Endothelial cell of umbilical vein (primary cell): ENCODE measurements around the gene VLDLR. TPM values are rescaled to one million over a fixed set of nuclear protein-coding genes. Genes with fewer than 3 reads are reported as not detected.

Source experiments
- BruUV-seq: library from RNA; stranded (reverse); fragments of 400-500 nt; replicated peaks from 2 replicates; lab custom pipeline; 2021; lab: Mats Ljungman, UMichigan
- CTCF ChIA-PET: fragments of 300-600, 350-600 bp; sonication (Branson Sonifier 250); formaldehyde crosslinking; loops from one replicate; lab custom pipeline; 2021; ENCODE audit warnings: antibody characterized with exemption, inconsistent platforms; lab: Charles Lee
- POLR2A ChIA-PET: fragments of 300-600, 350-600 bp; sonication (Branson Sonifier 250); formaldehyde crosslinking; loops from one replicate; lab custom pipeline; 2021; ENCODE audit warnings: antibody characterized with exemption, inconsistent platforms; lab: Charles Lee
- DNase-seq: peaks from one replicate; pipeline ENCODE4 v3.0.0-alpha.2; 2011; ENCODE audit warnings: low read depth, low spot score
- FAIRE-seq: peaks from 2 replicates; lab custom pipeline; 2011; peaks lifted over from hg19 to GRCh38; lab: Jason Lieb, UNC
- H2AFZ ChIP-seq: 2 replicates; pipeline ENCODE4 v1.6.0; 2012; ENCODE audit warnings: low read depth, low read length, control low read depth, inconsistent platforms
- H3K27ac ChIP-seq: 2 replicates; pipeline ENCODE4 v1.5.1; 2011; ENCODE audit warnings: low read depth, mild to moderate bottlenecking, control low read depth, low read length, moderate library complexity; ENCODE audit not compliant: insufficient read depth
- H3K27me3 ChIP-seq, 2 experiments: 2 replicates each; pipeline versions ENCODE4 v1.6.0 to v1.6.1; 2011; ENCODE audit warnings: low read length in 2 of 2, mixed read lengths in 1 of 2; ENCODE audit not compliant: control insufficient read depth in 2 of 2, insufficient read depth in 2 of 2
- H3K36me3 ChIP-seq, 2 experiments: 2 replicates in 1 of 2; 3 replicates in 1 of 2; pipeline ENCODE4 v1.5.1; 2011; ENCODE audit warnings: low read length in 2 of 2, mild to moderate bottlenecking in 1 of 2, moderate library complexity in 1 of 2; ENCODE audit not compliant: control insufficient read depth in 2 of 2, insufficient read depth in 2 of 2; ENCODE audit errors: extremely low read depth in 1 of 2
- H3K4me1 ChIP-seq: 3 replicates; pipeline ENCODE4 v1.5.1; 2011; ENCODE audit warnings: mild to moderate bottlenecking, low read length; ENCODE audit not compliant: control insufficient read depth, insufficient read depth; ENCODE audit errors: extremely low read depth
- H3K4me2 ChIP-seq: 2 replicates; pipeline ENCODE4 v1.6.1; 2011; ENCODE audit warnings: low read length, control low read depth, mixed read lengths; ENCODE audit not compliant: insufficient read depth
- H3K4me3 ChIP-seq, 3 experiments: fragments of 200-600 bp in 1 of 3; sonication (generic), shearing (Covaris generic) in 1 of 3; replicated peaks in 1 of 3; 2 replicates each; pipeline ENCODE4 v1.5.1; 2011 to 2016; ENCODE audit warnings: control low read depth in 3 of 3, low read length in 3 of 3, mild to moderate bottlenecking in 2 of 3, inconsistent platforms in 1 of 3, low read depth in 1 of 3, moderate library complexity in 1 of 3; ENCODE audit not compliant: insufficient read depth in 1 of 3
- H3K79me2 ChIP-seq: 2 replicates; pipeline ENCODE4 v1.6.0; 2012; ENCODE audit warnings: low read length, inconsistent platforms; ENCODE audit not compliant: control insufficient read depth, insufficient read depth
- H3K9ac ChIP-seq: replicated peaks from 2 replicates; pipeline ENCODE3; 2011; ENCODE audit warnings: low read length, control low read depth; ENCODE audit not compliant: insufficient read depth; ENCODE audit errors: extremely low read depth
- H3K9me1 ChIP-seq: replicated peaks from 3 replicates; pipeline ENCODE4 v1.6.0; 2011; ENCODE audit warnings: mild to moderate bottlenecking, low read length; ENCODE audit not compliant: control insufficient read depth, insufficient read depth; ENCODE audit errors: extremely low read depth
- H3K9me3 ChIP-seq: replicated peaks from 2 replicates; pipeline ENCODE4 v1.5.1; 2012; ENCODE audit warnings: low read length, inconsistent platforms; ENCODE audit not compliant: control insufficient read depth, insufficient read depth
- H4K20me1 ChIP-seq: replicated peaks from 2 replicates; pipeline ENCODE3; 2011; ENCODE audit warnings: mild to moderate bottlenecking, low read length; ENCODE audit not compliant: control insufficient read depth, insufficient read depth; ENCODE audit errors: extremely low read depth
- EZH2 ChIP-seq: IDR thresholded peaks from 2 replicates; pipeline ENCODE4 v1.6.1; 2012; ENCODE audit warnings: borderline replicate concordance, low read depth, mild to moderate bottlenecking, moderate library complexity, low read length, inconsistent platforms; ENCODE audit not compliant: severe bottlenecking
- FOS ChIP-seq: IDR thresholded peaks from 2 replicates; pipeline ENCODE4 v1.6.1; 2011; ENCODE audit warnings: mild to moderate bottlenecking, low read length, moderate library complexity, borderline replicate concordance; ENCODE audit not compliant: insufficient read depth
- GATA2 ChIP-seq: IDR thresholded peaks from 2 replicates; pipeline ENCODE4 v1.7.0; 2011; ENCODE audit warnings: low read depth, mild to moderate bottlenecking, moderate library complexity, mixed read lengths, low read length; ENCODE audit not compliant: insufficient read length, insufficient read depth
- JUN ChIP-seq: IDR thresholded peaks from 2 replicates; pipeline ENCODE4 v1.6.1; 2011; ENCODE audit warnings: borderline replicate concordance, low read depth; ENCODE audit not compliant: insufficient read length, insufficient read depth
- MYC ChIP-seq: IDR thresholded peaks from one replicate; pipeline ENCODE4 v1.6.1; 2011; ENCODE audit warnings: mild to moderate bottlenecking, low read depth, low read length
- POLR2A ChIP-seq: IDR thresholded peaks from 2 replicates; pipeline ENCODE4 v1.6.1; 2012; ENCODE audit warnings: low read depth, mild to moderate bottlenecking, control low read depth, low read length
- POLR2AphosphoS5 ChIP-seq: IDR thresholded peaks from 2 replicates; pipeline ENCODE4 v1.6.1; 2012; ENCODE audit warnings: low read depth, mild to moderate bottlenecking, control low read depth, low read length, moderate library complexity; ENCODE audit not compliant: insufficient read depth
- dilution Hi-C: fragments of 300-500 bp; cut with MboI; formaldehyde crosslinking; loops from one replicate; pipeline ENCODE4 v1.15.0; 2019; ENCODE audit warnings: low sequenced_read_pairs; ENCODE audit not compliant: extremely low pct_ligation_motif_present
- intact Hi-C: fragments of 100-400 bp; cut with micrococcal nuclease; formaldehyde crosslinking; loops from one replicate; pipeline ENCODE4 v1.10.0; 2022
- polyA plus RNA-seq, 4 experiments: library from polyadenylated mRNA; depleted of rRNA in 3 of 4; stranded (reverse) in 3 of 4; unstranded in 1 of 4; fragments of >200 nt; gene quantifications; 2 replicates each; pipeline versions ENCODE4 v1.2.1 to v1.2.3, GENCODE V29; 2011 to 2012; ENCODE audit warnings: missing spikeins in 1 of 4
- total RNA-seq: library from RNA; stranded (reverse); gene quantifications from 2 replicates; pipeline ENCODE4 v1.2.3, GENCODE V29; 2021
- TF ChIP-seq, protein P1 (sequence below), 2 donors: IDR thresholded peaks; 1 replicate in 1 of 2; 2 replicates in 1 of 2; pipeline ENCODE4 v1.5.1; 2011; ENCODE audit warnings: low read length in 2 of 2, mild to moderate bottlenecking in 2 of 2, moderate library complexity in 2 of 2, control low read depth in 1 of 2, inconsistent platforms in 1 of 2, low read depth in 1 of 2; ENCODE audit not compliant: insufficient read depth in 1 of 2; ENCODE audit errors: extremely low read depth in 1 of 2
- TF ChIP-seq, protein P2 (sequence below): IDR thresholded peaks from 2 replicates; pipeline ENCODE4 v1.6.1; 2011; ENCODE audit not compliant: insufficient read depth, insufficient read length

Gene VLDLR
- total and polyA plus RNA-seq, 2 donors (not counting 3 experiments of a cell fraction or from before 2014, with no cell fraction given), result 0.47 to 2.5 TPM

DNA sequence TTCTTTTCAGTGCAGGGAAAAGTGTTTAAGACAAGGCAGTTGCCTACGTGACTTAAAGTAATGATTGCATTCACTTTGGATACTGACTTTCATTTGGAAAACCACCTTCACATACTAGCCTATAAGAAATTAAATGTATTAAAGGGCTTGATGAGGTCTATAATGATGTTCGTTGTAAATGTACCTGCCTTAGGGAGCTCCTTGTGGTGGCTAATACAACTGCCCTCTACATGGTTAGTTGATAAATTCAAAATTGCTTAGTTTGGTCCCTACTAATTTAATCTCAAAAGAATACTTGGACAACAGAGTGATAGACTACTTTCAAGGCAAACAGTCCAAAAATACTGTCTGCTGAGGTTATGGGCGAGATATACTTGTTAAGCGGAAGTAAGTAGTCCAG is 3.8 kb downstream of the VLDLR start:
- Histone ChIP-seq H3K36me3 (no peaks in the 10 kb centered on the region), H3K9me1 (no peaks in the 10 kb centered on the region), H3K4me2 (no peak overlapping the region), H2AFZ (no peak overlapping the region), H4K20me1 (no peaks in the 10 kb centered on the region), H3K4me1 (peaks cover 13% of the 10 kb centered on the region), H3K27me3 (peaks cover 33 to 52% of the 10 kb centered on the region in 2 experiments), H3K79me2 (no peaks in the 10 kb centered on the region), H3K9me3 (no peaks in the 10 kb centered on the region), H3K9ac (no peak overlapping the region), H3K4me3 (no peak overlapping the region), H3K27ac (no peak overlapping the region)
- CTCF ChIA-PET, result interaction anchor here (0.8 to 1.3 kb wide), 3 partner anchors 24 to 102 kb away, joined by 3 to 7 read pairs (median 3); no protein-coding TSS in a partner anchor
- POLR2A ChIA-PET, result no interaction called here
- no peak for FAIRE-seq
- intact Hi-C loops (loop anchor here (10.0 kb wide), 1 partner anchor 471 kb away; no protein-coding TSS in a partner anchor), dilution Hi-C loops (no loop called here)
- no peak for DNase-seq
- TF ChIP-seq, protein P1, sequence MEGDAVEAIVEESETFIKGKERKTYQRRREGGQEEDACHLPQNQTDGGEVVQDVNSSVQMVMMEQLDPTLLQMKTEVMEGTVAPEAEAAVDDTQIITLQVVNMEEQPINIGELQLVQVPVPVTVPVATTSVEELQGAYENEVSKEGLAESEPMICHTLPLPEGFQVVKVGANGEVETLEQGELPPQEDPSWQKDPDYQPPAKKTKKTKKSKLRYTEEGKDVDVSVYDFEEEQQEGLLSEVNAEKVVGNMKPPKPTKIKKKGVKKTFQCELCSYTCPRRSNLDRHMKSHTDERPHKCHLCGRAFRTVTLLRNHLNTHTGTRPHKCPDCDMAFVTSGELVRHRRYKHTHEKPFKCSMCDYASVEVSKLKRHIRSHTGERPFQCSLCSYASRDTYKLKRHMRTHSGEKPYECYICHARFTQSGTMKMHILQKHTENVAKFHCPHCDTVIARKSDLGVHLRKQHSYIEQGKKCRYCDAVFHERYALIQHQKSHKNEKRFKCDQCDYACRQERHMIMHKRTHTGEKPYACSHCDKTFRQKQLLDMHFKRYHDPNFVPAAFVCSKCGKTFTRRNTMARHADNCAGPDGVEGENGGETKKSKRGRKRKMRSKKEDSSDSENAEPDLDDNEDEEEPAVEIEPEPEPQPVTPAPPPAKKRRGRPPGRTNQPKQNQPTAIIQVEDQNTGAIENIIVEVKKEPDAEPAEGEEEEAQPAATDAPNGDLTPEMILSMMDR (IDR thresholded peaks at IDR 0.05; ENCODE audit: extremely low read depth in 1 of 2, insufficient read depth in 1 of 2, low read depth in 1 of 2, low read length in 2 of 2), result no peak
- TF ChIP-seq POLR2A, result no peak
- no TSS peak for BruUV-seq

DNA sequence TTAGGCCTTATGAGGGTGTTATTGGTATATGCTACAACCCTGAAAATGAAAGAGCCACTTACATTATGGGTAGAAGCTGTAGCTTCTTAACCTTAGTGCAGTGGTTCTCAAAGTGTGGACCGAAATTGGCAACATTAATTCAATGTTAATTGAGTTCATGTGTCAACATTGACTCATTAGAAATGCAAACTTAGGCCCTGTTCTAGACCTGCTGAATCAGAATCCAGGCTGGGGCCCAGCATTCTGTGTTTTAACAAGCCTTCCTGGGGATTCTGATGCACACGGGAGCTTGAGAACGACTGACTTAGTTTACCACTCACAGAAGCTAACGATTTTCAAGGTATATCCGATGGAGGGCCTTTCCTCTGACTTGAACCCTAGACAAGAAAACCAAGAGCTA is 7.3 kb downstream of the VLDLR start:
- Histone ChIP-seq H3K9ac (no peak overlapping the region), H3K9me3 (no peaks in the 10 kb centered on the region), H3K9me1 (no peaks in the 10 kb centered on the region), H3K4me1 (no peaks in the 10 kb centered on the region), H4K20me1 (no peaks in the 10 kb centered on the region), H3K4me3 (no peak overlapping the region), H3K36me3 (no peaks in the 10 kb centered on the region), H2AFZ (no peak overlapping the region), H3K4me2 (no peak overlapping the region), H3K27ac (no peak overlapping the region), H3K27me3 (peaks cover 15 to 25% of the 10 kb centered on the region in 2 experiments), H3K79me2 (no peaks in the 10 kb centered on the region)
- DNase-seq (no peak), FAIRE-seq (no peak)
- POLR2A ChIA-PET, result no interaction called here
- no TSS peak for BruUV-seq
- TF ChIP-seq, protein P2, sequence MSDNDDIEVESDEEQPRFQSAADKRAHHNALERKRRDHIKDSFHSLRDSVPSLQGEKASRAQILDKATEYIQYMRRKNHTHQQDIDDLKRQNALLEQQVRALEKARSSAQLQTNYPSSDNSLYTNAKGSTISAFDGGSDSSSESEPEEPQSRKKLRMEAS, result no peak
- TF ChIP-seq, protein P1 (IDR thresholded peaks at IDR 0.05; ENCODE audit: extremely low read depth in 1 of 2, insufficient read depth in 1 of 2, low read depth in 1 of 2, low read length in 2 of 2), result no peak
- no peak for TF ChIP-seq POLR2A
- TF ChIP-seq GATA2, result no peak
- no peak for TF ChIP-seq MYC
- no peak for TF ChIP-seq FOS
- no peak for TF ChIP-seq EZH2
- TF ChIP-seq POLR2AphosphoS5, result no peak
- TF ChIP-seq JUN, result no peak
- CTCF ChIA-PET, result interaction anchor here (1.3 to 1.6 kb wide), 3 partner anchors 13 to 95 kb away, joined by 3 to 4 read pairs (median 4); no protein-coding TSS in a partner anchor
- intact Hi-C loops, result loop anchor here (10.0 kb wide), 1 partner anchor 474 kb away; no protein-coding TSS in a partner anchor
- dilution Hi-C loops, result no loop called here
